ENCODE measurements around the gene SLC25A36.
"Not testable (repeated sequence)": the region's sequence is repeated elsewhere in the genome, so short reads cannot be mapped to it uniquely, and the experiment has no call there.

SLC25A36 gene

DNA sequence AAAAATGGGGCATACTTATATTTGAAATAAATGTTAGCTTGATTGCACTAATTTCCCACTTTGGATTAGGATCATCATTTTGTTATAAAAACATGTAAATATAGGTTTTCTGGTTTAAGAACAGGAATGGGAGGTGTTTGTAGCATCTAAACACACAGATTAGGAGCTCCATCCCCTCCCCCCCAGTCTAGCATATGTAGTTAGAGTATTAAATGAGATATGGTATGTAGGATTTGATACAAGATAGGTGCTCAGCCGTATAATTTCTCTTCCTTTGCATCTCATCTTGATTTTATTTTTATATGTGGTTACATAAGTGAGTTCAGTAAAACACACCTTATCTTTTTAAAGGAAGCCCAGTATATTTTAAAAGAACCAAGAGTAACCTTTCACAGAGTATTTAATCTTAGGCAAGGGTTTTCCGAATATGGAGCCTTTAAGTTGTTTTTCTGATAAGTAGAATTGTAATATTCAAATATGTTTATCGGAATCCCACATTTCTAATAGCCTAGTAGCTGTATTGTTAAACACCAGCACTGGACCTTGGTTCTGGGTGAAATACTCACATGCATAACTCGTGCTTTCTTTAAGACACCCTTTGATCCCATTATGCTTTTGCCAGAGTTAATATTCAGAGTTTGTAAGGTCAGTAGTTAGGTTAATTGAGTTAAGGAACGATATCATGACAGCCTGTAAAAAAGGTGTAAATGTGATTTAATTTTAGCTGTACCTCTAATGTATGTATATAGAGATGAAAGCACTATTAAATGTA is 2.3 kb downstream of the SLC25A36 start:
- no peak for TF ChIP-seq ZNF274 (IDR thresholded peaks at IDR 0.05; ENCODE audit: low read depth, low read length)
- peak overlapping the region; percentile 78; the same call in 1 of the 2 replicates for H3K4me3 ChIP-seq (ENCODE audit: low read length)

DNA sequence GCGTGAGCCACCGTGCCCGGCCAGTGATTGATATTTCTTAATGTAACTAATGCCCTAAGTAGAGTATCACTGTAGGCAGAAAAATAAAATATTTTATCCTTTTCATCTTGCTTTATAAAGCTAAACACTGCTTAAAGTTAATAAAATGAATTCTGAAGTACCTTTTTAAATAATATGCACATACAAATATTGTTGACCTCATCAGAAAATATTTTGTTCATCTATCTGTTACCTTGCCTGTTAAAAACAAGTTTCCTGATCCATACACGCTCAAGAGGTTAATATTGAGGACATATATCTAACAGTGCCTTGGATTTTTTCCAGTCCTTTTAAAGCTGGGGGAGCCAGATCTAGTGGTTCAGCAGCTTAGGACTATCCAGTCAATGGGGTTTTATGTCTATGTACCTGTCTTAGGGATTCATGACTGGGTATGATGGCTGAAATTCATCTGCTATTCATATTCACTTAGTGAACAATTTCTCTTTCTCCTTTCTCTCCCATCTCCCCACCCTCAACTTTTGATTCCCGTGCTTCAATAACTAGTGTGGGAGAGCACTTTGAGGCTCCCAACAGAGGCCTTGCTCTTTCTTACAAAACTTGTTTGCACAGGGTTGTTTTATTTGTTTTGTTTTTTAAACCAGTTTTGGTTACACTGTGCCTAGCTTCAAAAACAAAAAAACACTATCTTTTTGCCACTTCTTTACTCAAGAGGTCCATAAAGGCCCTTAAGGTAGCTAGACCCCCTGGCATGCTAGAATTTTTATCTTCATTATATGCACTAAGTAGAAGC is 7.0 kb downstream of the SLC25A36 start:
- H3K4me3 ChIP-seq (ENCODE audit: low read length): no peak overlapping the region
- no peak for TF ChIP-seq ZNF274 (IDR thresholded peaks at IDR 0.05; ENCODE audit: low read depth, low read length)

DNA sequence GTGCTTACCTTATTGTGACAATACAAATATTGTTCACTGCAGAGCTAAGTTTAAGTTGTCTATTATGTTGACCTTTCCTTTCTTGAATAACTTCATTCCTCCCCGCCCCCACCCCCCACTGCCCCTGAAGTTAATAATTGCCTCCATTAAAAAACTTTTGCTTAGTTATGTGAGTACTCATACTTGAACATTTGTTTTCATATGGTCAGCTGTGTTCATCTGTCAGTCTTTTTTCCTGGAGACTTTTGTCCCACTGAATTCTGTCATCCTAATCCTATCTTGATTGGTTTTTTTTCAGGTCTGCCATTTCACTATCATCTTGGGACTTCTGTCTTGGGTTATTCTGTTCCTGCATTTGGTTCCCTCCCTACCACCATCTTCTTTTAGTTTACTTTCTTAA is 8.5 kb downstream of the SLC25A36 start:
- no peak for TF ChIP-seq ZNF274 (IDR thresholded peaks at IDR 0.05; ENCODE audit: low read depth, low read length)
- no peak overlapping the region for H3K4me3 ChIP-seq (ENCODE audit: low read length)

DNA sequence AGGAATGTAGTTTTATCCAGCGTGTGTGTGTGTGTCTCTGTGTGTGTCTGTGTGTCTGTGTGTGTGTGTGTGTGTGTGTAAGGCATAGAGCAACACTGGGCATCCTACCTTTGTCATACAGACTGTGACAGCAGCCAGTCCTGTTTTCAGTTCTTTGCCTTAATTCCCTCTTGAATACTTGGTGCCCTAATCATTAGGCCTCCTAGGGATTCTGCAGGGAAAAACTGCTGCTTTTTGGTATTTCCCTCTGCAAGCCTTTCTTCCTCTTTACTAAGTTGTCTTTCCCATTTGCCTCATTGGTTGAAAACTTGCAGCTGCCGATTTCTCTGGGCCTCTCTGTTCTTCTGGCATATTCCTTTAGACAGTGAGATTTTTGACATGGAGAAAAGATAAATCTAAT is 9.2 kb downstream of the SLC25A36 start:
- H3K4me3 ChIP-seq (ENCODE audit: low read length): no peak overlapping the region
- TF ChIP-seq ZNF274 (IDR thresholded peaks at IDR 0.05; ENCODE audit: low read depth, low read length): no peak

DNA sequence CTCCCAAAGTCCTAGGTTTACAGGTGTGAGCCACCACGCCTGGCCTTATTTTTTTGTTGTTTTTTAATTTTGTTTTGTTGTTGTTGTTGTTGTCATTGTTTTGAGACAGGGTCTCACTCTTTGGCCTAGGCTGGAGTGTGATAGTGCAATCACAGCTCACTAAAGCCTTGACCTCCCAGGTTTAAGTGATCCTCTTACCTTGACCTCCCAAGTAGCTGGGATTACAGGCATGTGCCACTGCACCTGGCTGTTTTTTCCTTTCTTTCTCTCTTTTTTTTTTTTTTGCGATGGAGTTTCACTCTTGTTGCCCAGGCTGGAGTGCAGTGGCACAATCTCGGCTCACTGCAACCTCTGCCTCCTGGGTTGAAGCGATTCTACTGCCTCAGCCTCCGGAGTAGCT is 10.1 kb downstream of the SLC25A36 start:
- not testable (repeated sequence) for H3K4me3 ChIP-seq (ENCODE audit: low read length)

DNA sequence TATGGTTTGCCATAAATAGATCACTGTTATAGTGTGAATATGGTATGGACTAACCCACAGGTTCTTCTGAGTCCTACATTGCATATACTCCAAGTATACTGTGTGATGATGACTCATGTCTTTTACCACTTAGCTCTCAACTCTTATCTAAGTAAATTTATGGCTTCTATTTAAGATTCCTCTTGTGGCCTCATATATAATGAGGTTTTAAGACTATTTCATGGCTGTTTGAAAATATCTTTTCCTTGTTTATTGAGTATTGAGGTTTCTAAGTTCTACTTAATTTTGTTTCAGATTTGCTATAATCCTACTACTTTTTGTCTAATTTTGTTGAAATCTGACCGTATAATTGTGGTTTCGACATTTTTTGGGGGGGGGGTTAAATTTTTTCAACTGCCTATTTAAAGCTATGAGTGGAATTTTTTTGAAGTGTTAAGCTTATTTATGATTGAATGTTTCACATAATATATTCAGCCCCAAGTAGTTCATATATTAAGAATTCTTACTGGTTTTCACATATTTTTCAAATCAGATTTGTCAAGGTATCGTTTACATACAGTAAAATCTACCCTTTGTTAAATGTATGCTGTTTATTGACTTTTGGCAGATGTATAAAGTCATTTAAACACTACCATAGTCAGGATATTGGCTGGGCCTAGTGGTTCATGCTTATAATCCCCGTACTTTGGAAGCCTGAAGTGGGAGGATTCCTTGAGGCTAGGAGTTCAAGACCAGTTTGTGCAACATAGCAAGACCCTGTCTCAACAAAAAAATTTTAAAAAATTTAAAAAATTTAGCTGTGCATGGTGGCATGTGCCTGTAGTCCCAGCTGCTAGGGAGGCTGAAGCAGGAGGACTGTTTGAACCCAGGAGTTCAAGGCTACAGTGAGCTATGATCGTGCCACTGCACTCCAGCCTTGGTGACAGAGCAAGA is 11.7 kb downstream of the SLC25A36 start:
- no peak for TF ChIP-seq ZNF274 (IDR thresholded peaks at IDR 0.05; ENCODE audit: low read depth, low read length)
- no peak overlapping the region for H3K4me3 ChIP-seq (ENCODE audit: low read length)

DNA sequence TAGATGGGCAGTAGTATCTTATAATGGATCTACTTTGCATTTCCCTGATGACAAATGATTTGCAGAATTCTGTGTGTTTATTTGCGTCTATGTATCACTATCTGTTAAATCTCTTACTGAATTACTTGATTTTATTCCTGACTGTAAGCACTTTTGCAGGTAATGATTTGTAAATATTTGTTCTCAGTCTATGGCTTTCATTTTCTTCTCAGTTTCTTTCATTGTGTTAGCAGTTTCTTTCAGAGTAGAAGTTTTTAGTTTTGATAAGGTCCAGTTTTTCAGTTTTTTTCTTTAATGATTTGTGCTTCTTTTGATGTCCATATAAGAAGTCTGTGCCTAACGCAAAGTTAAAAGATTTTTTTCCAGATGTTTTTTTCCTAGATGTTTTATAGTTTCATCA is 12.9 kb downstream of the SLC25A36 start:
- H3K4me3 ChIP-seq (ENCODE audit: low read length): no peak overlapping the region
- no peak for TF ChIP-seq ZNF274 (IDR thresholded peaks at IDR 0.05; ENCODE audit: low read depth, low read length)

DNA sequence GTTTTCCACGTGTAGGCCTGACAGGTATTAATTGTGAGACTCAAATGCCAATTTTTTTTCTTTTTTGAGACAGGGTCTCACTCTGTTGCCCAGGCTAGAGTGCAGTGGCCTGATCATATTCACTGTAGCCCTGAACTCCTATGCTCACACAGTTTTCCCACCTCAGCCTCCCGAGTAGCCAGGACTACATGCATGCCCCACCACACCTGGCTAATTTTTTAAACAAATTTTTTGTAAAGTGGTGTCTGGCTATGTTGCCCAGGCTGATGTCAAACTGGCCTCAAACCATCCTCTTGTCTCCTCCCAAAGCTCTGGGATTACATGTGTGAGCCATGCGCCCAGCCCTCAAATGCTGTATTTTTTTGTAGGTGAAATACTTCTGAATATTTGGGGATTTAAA is 14.0 kb downstream of the SLC25A36 start:
- no peak overlapping the region for H3K4me3 ChIP-seq (ENCODE audit: low read length)
- TF ChIP-seq ZNF274 (IDR thresholded peaks at IDR 0.05; ENCODE audit: low read depth, low read length): no peak

DNA sequence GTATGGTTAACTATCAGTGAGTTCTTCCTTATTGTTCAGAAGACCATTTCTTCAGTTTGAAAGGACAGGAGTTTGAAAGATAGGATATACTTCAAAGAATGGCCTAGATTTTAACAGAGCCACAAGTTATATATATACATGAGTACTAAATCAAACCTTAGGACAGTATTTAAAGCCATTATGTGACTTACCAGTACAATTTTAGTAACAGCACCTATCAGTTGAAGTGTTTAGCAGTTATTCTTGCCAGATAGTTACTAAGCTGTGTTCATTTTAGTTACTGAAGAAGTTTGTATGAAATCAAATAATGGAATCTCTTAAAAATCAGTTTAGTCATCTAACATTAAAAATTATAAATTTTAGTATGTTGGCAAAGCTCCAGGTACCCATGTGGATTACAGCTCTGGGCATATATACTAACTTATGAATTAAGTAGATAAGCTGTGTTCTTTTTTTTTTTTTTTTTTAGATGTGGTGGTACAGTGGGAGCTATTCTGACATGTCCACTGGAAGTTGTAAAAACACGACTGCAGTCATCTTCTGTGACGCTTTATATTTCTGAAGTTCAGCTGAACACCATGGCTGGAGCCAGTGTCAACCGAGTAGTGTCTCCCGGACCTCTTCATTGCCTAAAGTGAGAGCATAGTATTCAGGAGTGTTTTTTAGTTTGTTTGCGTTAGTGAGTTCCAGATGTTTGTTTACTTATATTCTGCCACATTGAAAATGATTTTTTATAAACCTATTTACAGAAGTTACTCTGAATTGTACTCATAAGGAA is 14.6 kb downstream of the SLC25A36 start:
- no peak overlapping the region for H3K4me3 ChIP-seq (ENCODE audit: low read length)
- no peak for TF ChIP-seq ZNF274 (IDR thresholded peaks at IDR 0.05; ENCODE audit: low read depth, low read length)

DNA sequence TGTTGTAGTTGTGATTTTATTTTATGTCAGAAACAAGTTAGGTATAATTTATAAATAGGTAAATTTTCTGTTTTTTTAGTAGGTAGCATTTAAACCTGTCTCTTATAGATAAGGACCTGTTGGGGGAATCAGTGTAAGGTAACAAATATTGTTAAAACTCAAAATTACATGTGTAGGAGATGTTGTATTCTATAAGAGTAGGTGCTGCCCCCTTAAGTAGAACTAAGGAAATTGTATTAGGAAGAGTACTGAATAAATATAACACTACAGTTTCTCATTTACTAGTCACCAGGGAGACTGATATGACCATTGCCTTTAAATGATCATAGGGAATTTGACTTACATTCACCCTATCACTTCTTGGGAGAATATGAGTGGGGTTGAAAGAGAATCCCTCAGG is 31.2 kb downstream of the SLC25A36 start:
- no peak overlapping the region for H3K4me3 ChIP-seq (ENCODE audit: low read length)
- no peak for TF ChIP-seq ZNF274 (IDR thresholded peaks at IDR 0.05; ENCODE audit: low read depth, low read length)

DNA sequence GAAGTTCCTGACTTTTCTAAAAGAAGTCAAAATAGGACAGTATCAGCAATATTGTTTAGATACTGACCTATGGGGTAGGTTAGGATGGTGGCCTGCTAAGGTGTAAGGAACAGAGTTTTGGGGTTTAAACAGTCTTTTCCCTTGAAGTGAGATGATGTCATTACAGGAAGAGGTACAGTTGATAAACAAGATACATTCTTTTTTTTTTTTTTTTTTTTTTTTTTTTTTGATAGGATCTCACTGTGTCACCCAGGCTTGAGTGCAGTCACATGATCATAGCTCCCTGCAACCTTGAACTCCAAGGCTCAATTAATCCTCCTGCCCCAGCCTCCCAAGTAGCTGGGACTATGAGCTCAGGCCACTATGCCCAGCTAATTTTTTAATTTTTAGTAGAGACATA is 33.3 kb downstream of the SLC25A36 start:
- no peak for TF ChIP-seq ZNF274 (IDR thresholded peaks at IDR 0.05; ENCODE audit: low read depth, low read length)

DNA sequence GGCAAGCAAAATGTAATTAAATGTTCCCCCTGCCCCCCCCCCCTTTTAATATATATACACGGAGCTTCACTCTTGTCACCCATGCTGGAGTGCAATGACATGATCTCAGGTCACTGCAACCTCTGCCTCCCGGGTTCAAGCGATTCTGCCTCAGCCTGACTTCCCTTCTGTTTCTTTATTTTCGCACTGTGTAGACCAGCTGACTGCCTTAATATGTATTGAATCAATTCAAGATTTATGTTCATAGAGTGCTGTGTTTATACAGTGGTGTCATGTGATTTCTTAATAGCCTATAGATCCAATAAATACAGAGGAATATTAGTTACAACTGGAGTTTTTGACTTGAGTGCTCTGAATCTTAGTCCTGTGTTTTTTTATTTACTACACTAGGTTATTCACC is 39.0 kb downstream of the SLC25A36 start:
- no peak for TF ChIP-seq ZNF274 (IDR thresholded peaks at IDR 0.05; ENCODE audit: low read depth, low read length)
- no peak overlapping the region for H3K4me3 ChIP-seq (ENCODE audit: low read length)

More for the DNA sequence above, 33.3 kb downstream of the SLC25A36 start:
- no peak overlapping the region for H3K4me3 ChIP-seq (ENCODE audit: low read length)

DNA sequence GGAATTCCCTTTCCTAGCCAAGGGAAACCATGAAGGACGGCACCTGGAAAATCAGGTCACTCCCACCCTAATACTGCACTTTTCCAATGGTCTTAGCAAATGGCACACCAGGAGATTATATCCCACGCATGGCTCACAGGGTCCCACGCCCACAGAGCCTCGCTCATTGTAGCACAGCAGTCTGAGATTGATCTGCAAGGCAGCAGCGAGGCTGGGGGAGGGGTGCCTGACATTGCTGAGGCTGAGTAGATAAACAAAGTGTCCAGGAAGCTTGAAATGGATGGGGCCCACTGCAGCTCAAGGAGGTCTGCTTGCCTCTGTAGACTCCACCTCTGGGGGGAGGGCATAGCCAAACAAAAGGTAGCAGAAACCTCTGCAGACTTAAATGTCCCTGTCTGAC is 46.2 kb downstream of the SLC25A36 start:
- H3K4me3 ChIP-seq (ENCODE audit: low read length): not testable (repeated sequence)

DNA sequence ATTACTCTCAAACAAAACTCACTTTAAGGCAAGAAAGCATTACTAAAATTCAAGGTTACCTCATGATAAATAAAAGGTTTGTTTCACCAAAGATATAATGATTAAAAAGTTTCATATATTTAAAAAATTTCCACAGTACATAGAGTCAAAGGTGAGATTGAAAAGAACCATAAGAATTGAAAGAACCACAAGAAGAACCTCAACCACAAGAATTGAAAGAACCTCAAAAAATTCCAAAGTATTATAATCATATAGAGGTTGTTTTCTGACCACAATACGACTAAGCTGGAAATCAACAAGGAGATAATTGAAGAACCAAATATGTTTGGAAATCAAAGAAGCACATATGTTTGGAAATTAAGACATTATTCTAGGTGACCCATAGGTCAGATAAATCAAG is 52.7 kb downstream of the SLC25A36 start:
- no peak overlapping the region for H3K4me3 ChIP-seq (ENCODE audit: low read length)
- TF ChIP-seq ZNF274 (IDR thresholded peaks at IDR 0.05; ENCODE audit: low read depth, low read length): no peak

DNA sequence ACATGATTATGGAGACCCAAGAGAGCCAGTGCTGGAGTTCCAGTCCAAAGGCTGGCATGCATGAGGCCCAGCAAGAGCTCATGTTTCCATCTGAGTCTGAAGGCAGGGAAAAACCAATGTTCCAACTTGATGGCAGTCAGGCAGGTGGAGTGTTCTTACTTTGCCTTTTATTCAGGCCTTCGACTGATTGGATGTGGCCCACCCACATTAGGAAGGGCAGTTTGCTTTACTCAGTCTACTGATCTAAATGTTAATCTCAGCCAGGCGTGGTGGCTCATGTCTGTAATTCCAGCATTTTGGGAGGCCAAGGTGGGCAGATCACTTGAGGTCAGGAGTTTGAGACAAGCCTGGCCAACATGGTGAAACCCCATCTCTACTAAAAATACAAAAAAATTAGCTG is 53.2 kb downstream of the SLC25A36 start:
- not testable (repeated sequence) for H3K4me3 ChIP-seq (ENCODE audit: low read length)
